ENCODE results near the gene NXPH3.

DNA sequence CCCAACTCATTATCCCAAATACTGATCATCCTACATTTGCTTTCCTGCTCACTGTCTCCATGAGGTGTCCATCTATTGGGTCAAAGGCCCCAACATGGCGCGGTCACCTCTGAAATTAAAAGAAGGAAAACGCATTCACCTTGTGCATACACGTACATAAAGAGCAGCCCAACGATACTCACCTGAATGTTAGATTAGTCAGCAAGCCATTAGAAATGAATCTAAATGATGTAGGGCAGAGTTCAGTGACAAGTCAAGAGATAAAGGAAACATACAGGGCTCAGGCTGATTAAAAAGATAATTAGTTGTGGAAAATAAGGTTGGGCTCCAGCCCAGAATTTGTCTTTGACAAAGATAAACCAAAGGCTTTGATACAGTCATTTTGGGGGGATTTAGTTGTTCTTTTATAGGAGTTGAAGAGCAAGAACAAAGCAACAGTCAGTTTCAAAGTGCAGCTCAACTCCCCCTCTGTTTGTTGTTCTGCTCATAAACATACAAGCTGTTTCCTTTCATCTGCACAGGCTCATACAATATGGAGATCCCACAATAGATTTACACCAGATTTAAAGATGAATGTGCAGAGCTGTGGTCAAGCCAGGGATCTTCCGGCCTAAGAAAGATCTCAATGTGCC lies 21.1 kb downstream of the NXPH3 start:
- TF ChIP-seq POLR2AphosphoS5 (IDR thresholded peaks at IDR 0.05; ENCODE audit: low read depth) (no peak), GABPA (IDR thresholded peaks at IDR 0.05; ENCODE audit: low read depth) (no peak)
- TF ChIP-seq, protein P1, sequence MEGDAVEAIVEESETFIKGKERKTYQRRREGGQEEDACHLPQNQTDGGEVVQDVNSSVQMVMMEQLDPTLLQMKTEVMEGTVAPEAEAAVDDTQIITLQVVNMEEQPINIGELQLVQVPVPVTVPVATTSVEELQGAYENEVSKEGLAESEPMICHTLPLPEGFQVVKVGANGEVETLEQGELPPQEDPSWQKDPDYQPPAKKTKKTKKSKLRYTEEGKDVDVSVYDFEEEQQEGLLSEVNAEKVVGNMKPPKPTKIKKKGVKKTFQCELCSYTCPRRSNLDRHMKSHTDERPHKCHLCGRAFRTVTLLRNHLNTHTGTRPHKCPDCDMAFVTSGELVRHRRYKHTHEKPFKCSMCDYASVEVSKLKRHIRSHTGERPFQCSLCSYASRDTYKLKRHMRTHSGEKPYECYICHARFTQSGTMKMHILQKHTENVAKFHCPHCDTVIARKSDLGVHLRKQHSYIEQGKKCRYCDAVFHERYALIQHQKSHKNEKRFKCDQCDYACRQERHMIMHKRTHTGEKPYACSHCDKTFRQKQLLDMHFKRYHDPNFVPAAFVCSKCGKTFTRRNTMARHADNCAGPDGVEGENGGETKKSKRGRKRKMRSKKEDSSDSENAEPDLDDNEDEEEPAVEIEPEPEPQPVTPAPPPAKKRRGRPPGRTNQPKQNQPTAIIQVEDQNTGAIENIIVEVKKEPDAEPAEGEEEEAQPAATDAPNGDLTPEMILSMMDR (IDR thresholded peaks at IDR 0.05; ENCODE audit: insufficient read depth, low read length) = no peak
- TF ChIP-seq, protein P2, sequence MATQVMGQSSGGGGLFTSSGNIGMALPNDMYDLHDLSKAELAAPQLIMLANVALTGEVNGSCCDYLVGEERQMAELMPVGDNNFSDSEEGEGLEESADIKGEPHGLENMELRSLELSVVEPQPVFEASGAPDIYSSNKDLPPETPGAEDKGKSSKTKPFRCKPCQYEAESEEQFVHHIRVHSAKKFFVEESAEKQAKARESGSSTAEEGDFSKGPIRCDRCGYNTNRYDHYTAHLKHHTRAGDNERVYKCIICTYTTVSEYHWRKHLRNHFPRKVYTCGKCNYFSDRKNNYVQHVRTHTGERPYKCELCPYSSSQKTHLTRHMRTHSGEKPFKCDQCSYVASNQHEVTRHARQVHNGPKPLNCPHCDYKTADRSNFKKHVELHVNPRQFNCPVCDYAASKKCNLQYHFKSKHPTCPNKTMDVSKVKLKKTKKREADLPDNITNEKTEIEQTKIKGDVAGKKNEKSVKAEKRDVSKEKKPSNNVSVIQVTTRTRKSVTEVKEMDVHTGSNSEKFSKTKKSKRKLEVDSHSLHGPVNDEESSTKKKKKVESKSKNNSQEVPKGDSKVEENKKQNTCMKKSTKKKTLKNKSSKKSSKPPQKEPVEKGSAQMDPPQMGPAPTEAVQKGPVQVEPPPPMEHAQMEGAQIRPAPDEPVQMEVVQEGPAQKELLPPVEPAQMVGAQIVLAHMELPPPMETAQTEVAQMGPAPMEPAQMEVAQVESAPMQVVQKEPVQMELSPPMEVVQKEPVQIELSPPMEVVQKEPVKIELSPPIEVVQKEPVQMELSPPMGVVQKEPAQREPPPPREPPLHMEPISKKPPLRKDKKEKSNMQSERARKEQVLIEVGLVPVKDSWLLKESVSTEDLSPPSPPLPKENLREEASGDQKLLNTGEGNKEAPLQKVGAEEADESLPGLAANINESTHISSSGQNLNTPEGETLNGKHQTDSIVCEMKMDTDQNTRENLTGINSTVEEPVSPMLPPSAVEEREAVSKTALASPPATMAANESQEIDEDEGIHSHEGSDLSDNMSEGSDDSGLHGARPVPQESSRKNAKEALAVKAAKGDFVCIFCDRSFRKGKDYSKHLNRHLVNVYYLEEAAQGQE (IDR thresholded peaks at IDR 0.05; ENCODE audit: insufficient replicate concordance, low read depth) = no peak

Measured in HL-60 (cell line).